GM12878 (cell line): ENCODE results near the gene LRRC41.
"Not testable (repeated sequence)": the region's sequence is repeated elsewhere in the genome, so short reads cannot be mapped to it uniquely, and the experiment has no call there.

Source experiments
- ATF7 ChIP-seq: fragments of 450-650 bp; IDR thresholded peaks from 2 replicates; pipeline ENCODE4 v1.6.1; 2016; ENCODE audit warnings: low read depth, mild to moderate bottlenecking
- CTCF ChIP-seq, 3 experiments: IDR thresholded peaks in 2 of 3; conservative IDR thresholded peaks in 1 of 3; 2 replicates each; pipeline ENCODE4 v1.5.1; 2011; ENCODE audit warnings: low read depth in 3 of 3, low read length in 3 of 3, mild to moderate bottlenecking in 3 of 3, control low read depth in 2 of 3, moderate library complexity in 2 of 3, inconsistent platforms in 1 of 3, mixed read lengths in 1 of 3; ENCODE audit not compliant: control insufficient read depth in 2 of 3, insufficient read depth in 1 of 3; ENCODE audit errors: extremely low read depth in 1 of 3
- ESRRA ChIP-seq: IDR thresholded peaks from 2 replicates; pipeline ENCODE4 v1.6.1; 2012; ENCODE audit warnings: mild to moderate bottlenecking, low read length, improper control_type of control experiment
- GABPA ChIP-seq: IDR thresholded peaks from 2 replicates; pipeline ENCODE4 v1.6.1; 2014; ENCODE audit warnings: antibody characterized with exemption, low read depth, mild to moderate bottlenecking, inconsistent platforms
- LARP7 ChIP-seq: fragments of 450-650 bp; IDR thresholded peaks from 2 replicates; pipeline ENCODE4 v1.6.1; 2017; ENCODE audit warnings: mild to moderate bottlenecking
- MYC ChIP-seq: IDR thresholded peaks from 2 replicates; pipeline ENCODE4 v1.6.1; 2011; ENCODE audit warnings: mild to moderate bottlenecking, low read length, moderate library complexity, inconsistent platforms; ENCODE audit not compliant: insufficient read depth, insufficient replicate concordance, insufficient read length, severe bottlenecking
- POLR2AphosphoS5 ChIP-seq: IDR thresholded peaks from 2 replicates; pipeline ENCODE4 v1.6.1; 2011; ENCODE audit warnings: mild to moderate bottlenecking, low read length, inconsistent platforms
- RFX5 ChIP-seq: IDR thresholded peaks from 2 replicates; pipeline ENCODE4 v1.6.1; 2011; ENCODE audit warnings: low read depth, low read length, improper control_type of control experiment
- TCF12 ChIP-seq: IDR thresholded peaks from 2 replicates; pipeline ENCODE4 v1.6.1; 2011; ENCODE audit warnings: low read depth, mild to moderate bottlenecking, low read length
- YY1 ChIP-seq: IDR thresholded peaks from 2 replicates; pipeline ENCODE4 v1.6.1; 2011; ENCODE audit warnings: low read depth, mild to moderate bottlenecking, low read length
- ZBED1 ChIP-seq: IDR thresholded peaks from 2 replicates; pipeline ENCODE4 v1.6.1; 2016; ENCODE audit warnings: borderline replicate concordance
- ZZZ3 ChIP-seq: IDR thresholded peaks from 2 replicates; pipeline ENCODE4 v1.6.1; 2011; ENCODE audit warnings: low read depth; ENCODE audit not compliant: control insufficient read depth, insufficient read length

GRCh38 chr1:46337409-46337808, 34.0 kb upstream of the LRRC41 start:
- not testable (repeated sequence) for TF ChIP-seq ZBED1; RFX5; GABPA; LARP7; MYC; ESRRA; ZZZ3; CTCF (IDR thresholded peaks at IDR 0.05 in 2 of 3, conservative IDR thresholded peaks at IDR 0.05 in 1 of 3; ENCODE audit: control insufficient read depth in 2 of 3, extremely low read depth in 1 of 3, insufficient read depth in 1 of 3, low read depth in 3 of 3, low read length in 3 of 3); ATF7; POLR2AphosphoS5; YY1; TCF12
